HG02884 (cell line): ENCODE measurements around the gene CEP104.
A peak's percentile ranks its signal among the peaks of the same experiment; 100 is the strongest.

ENCODE experiments used
- ATAC-seq: cut with Tn5 transposase; IDR thresholded peaks from one replicate; pipeline ENCODE4 v1.9.1; 2021; ENCODE audit warnings: mild to moderate bottlenecking, moderate library complexity; ENCODE audit not compliant: unreplicated experiment

The CEP104 gene

GRCh38 chr1:3856923-3857790 is at the start of gene CEP104, which contains the start of gene DFFB:
TSS of gene CEP104 (minus strand) at chr1:3857211. CDS start at chr1:3852407, 4,804 bp downstream.
TSS of gene DFFB (plus strand) at chr1:3857476. CDS start at chr1:3857604, 128 bp downstream.
- peak; percentile 87 for ATAC-seq

- ATAC-seq, result no peak
These were observed 49.6 kb upstream of the CEP104 start for GRCh38 chr1:3906672-3907020.

- ATAC-seq, result no peak
These were observed 49.1 kb upstream of the CEP104 start for GRCh38 chr1:3905953-3906671.

- no peak for ATAC-seq
These were observed 48.4 kb upstream of the CEP104 start for GRCh38 chr1:3905266-3905952.

- ATAC-seq, result no peak
These were observed 47.8 kb upstream of the CEP104 start for GRCh38 chr1:3904843-3905185.

- no peak for ATAC-seq
These were observed 47.2 kb upstream of the CEP104 start for GRCh38 chr1:3904006-3904842.

- ATAC-seq, result no peak
These were observed 46.4 kb upstream of the CEP104 start for GRCh38 chr1:3903141-3904005.

- no peak for ATAC-seq
These were observed 45.6 kb upstream of the CEP104 start for GRCh38 chr1:3902571-3903091.

GRCh38 chr1:3902111-3902511 is 45.1 kb upstream of the CEP104 start:
- ATAC-seq, result no peak

- ATAC-seq, result peak; percentile 50
These were observed 44.0 kb upstream of the CEP104 start for GRCh38 chr1:3900969-3901529.

GRCh38 chr1:3900150-3900968 is 43.3 kb upstream of the CEP104 start, which contains the start of gene C1orf174:
TSS of gene C1orf174 (minus strand) at chr1:3900272. CDS start at chr1:3900186, 86 bp downstream.
- peak; percentile 69 for ATAC-seq

GRCh38 chr1:3899754-3900149 is 42.7 kb upstream of the CEP104 start:
- ATAC-seq, result no peak

GRCh38 chr1:3898994-3899753 is 42.2 kb upstream of the CEP104 start:
- ATAC-seq, result no peak

- ATAC-seq, result no peak
These were observed 41.4 kb upstream of the CEP104 start for GRCh38 chr1:3898475-3898735.

- ATAC-seq, result no peak
These were observed 39.5 kb upstream of the CEP104 start for GRCh38 chr1:3896396-3897000.

GRCh38 chr1:3895951-3896325 is 38.9 kb upstream of the CEP104 start:
- ATAC-seq, result no peak

- ATAC-seq, result no peak
These were observed 38.4 kb upstream of the CEP104 start for GRCh38 chr1:3895279-3895950.
